ENCODE measurements around the gene EMP3. TPM values are rescaled to one million over a fixed set of nuclear protein-coding genes. Genes with fewer than 3 reads are reported as not detected.

EMP3 gene
- total RNA-seq, 1 donor from 2014 or later = 23.1 TPM

- H3K4me3 ChIP-seq (ENCODE audit: low read depth, low read length) = no peak overlapping the region
- TF ChIP-seq CTCF (conservative IDR thresholded peaks at IDR 0.05; ENCODE audit: low read depth, low read length) = no peak
- DNase-seq (ENCODE audit: low read depth) = no peak
Measured at GRCh38 chr19:48329167-48329891, 4.0 kb downstream of the EMP3 start.

- TF ChIP-seq CTCF (conservative IDR thresholded peaks at IDR 0.05; ENCODE audit: low read depth, low read length) = no peak
- H3K4me3 ChIP-seq (ENCODE audit: low read depth, low read length) = peak overlapping the region; percentile 43
- DNase-seq (ENCODE audit: low read depth) = no peak
Measured at GRCh38 chr19:48330012-48330681, 4.8 kb downstream of the EMP3 start.

- no peak for DNase-seq (ENCODE audit: low read depth)
- no peak for TF ChIP-seq CTCF (conservative IDR thresholded peaks at IDR 0.05; ENCODE audit: low read depth, low read length)
- peak overlapping the region; percentile 77 for H3K4me3 ChIP-seq (ENCODE audit: low read depth, low read length)
Measured at GRCh38 chr19:48332351-48332661, 7.0 kb downstream of the EMP3 start.

- H3K4me3 ChIP-seq (ENCODE audit: low read depth, low read length) = peak overlapping the region; percentile 77
- TF ChIP-seq CTCF (conservative IDR thresholded peaks at IDR 0.05; ENCODE audit: low read depth, low read length) = no peak
- peak; percentile 99 for DNase-seq (ENCODE audit: low read depth)
Measured at GRCh38 chr19:48332662-48333466, 7.5 kb downstream of the EMP3 start.

- DNase-seq (ENCODE audit: low read depth) = no peak
- peak overlapping the region; percentile 77 for H3K4me3 ChIP-seq (ENCODE audit: low read depth, low read length)
- TF ChIP-seq CTCF (conservative IDR thresholded peaks at IDR 0.05; ENCODE audit: low read depth, low read length) = peak; percentile 73
Measured at GRCh38 chr19:48333467-48334384, 8.4 kb downstream of the EMP3 start.

GRCh38 chr19:48338253-48338755, 13.0 kb downstream of the EMP3 start:
- no peak for TF ChIP-seq CTCF (conservative IDR thresholded peaks at IDR 0.05; ENCODE audit: low read depth, low read length)
- no peak for DNase-seq (ENCODE audit: low read depth)
- H3K4me3 ChIP-seq (ENCODE audit: low read depth, low read length) = no peak overlapping the region
